Effector memory CD4-positive, alpha-beta T cell (primary cell): ENCODE data around the gene CMTM1.
"Not testable (repeated sequence)": the region's sequence is repeated elsewhere in the genome, so short reads cannot be mapped to it uniquely, and the experiment has no call there.

Experiments used
- DNase-seq, 3 donors: peaks; one replicate each; pipeline ENCODE4 v3.0.0-alpha.2; 2020
- H3K27ac ChIP-seq: 2 replicates; pipeline ENCODE4 v1.7.0; 2013; ENCODE audit warnings: mild to moderate bottlenecking, low read length, moderate library complexity; ENCODE audit not compliant: insufficient read depth, poor library complexity, severe bottlenecking
- H3K27me3 ChIP-seq: replicated peaks from 2 replicates; pipeline ENCODE4 v1.7.0; 2013; ENCODE audit warnings: mild to moderate bottlenecking, low read length; ENCODE audit not compliant: insufficient read depth, control insufficient read depth, poor library complexity, severe bottlenecking
- H3K36me3 ChIP-seq: 2 replicates; pipeline ENCODE4 v1.7.0; 2013; ENCODE audit warnings: mild to moderate bottlenecking, low read length, moderate library complexity; ENCODE audit not compliant: control insufficient read depth, insufficient read depth
- H3K4me1 ChIP-seq: 2 replicates; pipeline ENCODE4 v1.7.0; 2013; ENCODE audit warnings: low read length, mild to moderate bottlenecking; ENCODE audit not compliant: control insufficient read depth, insufficient read depth, poor library complexity, severe bottlenecking
- H3K4me3 ChIP-seq: 2 replicates; pipeline ENCODE4 v1.7.0; 2013; ENCODE audit warnings: low read length, low read depth, mild to moderate bottlenecking; ENCODE audit not compliant: insufficient read depth, poor library complexity, severe bottlenecking
- H3K9me3 ChIP-seq: 2 replicates; pipeline ENCODE4 v1.7.0; 2013; ENCODE audit warnings: mild to moderate bottlenecking, low read length, moderate library complexity; ENCODE audit not compliant: control insufficient read depth

The CMTM1 gene

DNA sequence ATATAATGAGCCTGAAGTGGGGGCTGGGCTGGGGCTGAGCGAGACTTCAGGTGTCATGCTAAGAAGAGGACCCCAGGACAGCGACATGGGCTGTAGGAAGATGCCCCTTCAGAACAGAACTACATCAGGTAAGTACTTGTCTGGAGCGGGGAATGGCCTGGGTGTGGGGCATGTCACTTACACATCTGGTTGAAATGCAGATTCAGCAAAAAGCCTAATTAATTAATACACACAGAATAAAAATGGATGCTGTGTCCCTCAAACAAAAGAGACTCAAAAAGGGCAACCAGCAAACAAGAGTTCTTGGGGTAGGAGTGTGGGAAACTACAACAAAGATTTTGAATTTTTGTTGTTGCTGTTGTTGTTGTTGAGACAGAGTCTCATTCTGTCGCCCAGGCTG is 24.8 kb downstream of the CMTM1 start:
- no peaks in the 10 kb centered on the region for H3K36me3 ChIP-seq
- peaks cover 10% of the 10 kb centered on the region for H3K4me1 ChIP-seq
- no peak overlapping the region for H3K4me3 ChIP-seq

DNA sequence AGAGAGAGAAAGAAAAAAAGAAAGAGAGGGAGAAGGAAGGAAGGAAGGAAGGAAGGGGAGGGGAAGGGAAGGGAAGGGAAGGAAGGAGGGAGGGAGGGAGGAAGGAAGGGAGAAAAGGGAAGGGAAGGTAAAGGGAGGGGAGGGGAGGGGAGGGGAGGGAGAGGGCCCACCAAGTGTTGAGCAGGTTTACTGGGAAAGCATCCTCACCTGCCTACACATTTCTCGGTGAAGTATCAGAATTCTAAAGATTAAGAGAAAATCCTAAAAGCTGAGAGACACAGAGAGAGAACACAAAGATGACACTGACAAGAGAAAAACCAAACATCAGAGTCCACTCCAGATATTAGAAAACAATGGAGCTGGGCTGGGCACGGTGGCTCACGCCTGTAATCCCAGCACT is 26.0 kb downstream of the CMTM1 start:
- Histone ChIP-seq H3K27me3 (no peaks in the 10 kb centered on the region), H3K4me1 (peaks cover 10% of the 10 kb centered on the region)

More for the DNA sequence above, 24.8 kb downstream of the CMTM1 start:
- no peaks in the 10 kb centered on the region for H3K27me3 ChIP-seq
- no peak for DNase-seq
- H3K9me3 ChIP-seq = no peaks in the 10 kb centered on the region
- H3K27ac ChIP-seq = no peak overlapping the region

DNA sequence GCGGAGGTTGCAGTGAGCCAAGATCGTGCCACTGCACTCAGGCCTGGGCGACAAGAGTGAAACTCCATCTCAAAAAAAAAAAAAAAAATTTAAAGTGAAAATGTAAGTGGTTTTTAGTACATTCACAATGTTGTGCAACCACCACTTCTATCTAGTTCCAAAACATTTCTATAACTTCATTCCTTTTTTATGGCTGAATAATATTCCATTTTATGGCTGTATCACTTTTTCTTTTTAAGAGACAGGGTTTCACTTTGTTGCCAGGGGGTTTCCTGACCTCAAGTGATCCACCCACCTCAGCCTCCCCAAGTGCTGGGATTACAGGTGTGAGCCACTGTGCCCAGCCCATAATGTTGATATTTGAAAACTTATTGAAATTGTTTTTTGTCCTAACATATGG is 26.6 kb downstream of the CMTM1 start:
- no peaks in the 10 kb centered on the region for H3K27me3 ChIP-seq
- no peak overlapping the region for H3K4me3 ChIP-seq
- no peak overlapping the region for H3K27ac ChIP-seq
- no peaks in the 10 kb centered on the region for H3K9me3 ChIP-seq
- peaks cover 13% of the 10 kb centered on the region for H3K4me1 ChIP-seq
- no peaks in the 10 kb centered on the region for H3K36me3 ChIP-seq
- DNase-seq = no peak

More for the DNA sequence above, 26.0 kb downstream of the CMTM1 start:
- Histone ChIP-seq H3K4me3 (no peak overlapping the region), H3K27ac (no peak overlapping the region), H3K9me3 (no peaks in the 10 kb centered on the region), H3K36me3 (no peaks in the 10 kb centered on the region)
- no peak for DNase-seq

DNA sequence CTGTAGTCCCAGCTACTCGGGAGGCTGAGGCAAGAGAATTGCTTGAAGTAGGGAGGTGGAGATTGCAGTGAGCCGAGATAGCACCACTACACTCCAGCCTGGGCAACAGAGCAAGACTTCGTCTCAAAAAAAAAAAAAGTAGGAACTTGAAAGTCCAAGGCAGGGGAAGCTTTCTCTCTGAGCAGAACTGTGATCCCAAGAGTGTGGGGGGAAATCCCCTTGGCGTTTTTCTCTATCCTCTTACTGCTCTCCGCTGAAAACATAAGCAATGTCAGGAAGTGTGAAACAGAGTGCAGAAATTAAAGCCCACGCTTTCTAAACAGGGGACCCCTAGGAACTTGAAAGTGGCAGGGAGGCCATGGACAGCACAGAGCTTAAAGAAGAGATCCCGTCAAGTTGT is 28.5 kb downstream of the CMTM1 start:
- Histone ChIP-seq H3K27me3 (no peaks in the 10 kb centered on the region), H3K27ac (no peak overlapping the region), H3K4me3 (no peak overlapping the region), H3K36me3 (no peaks in the 10 kb centered on the region), H3K4me1 (peaks cover 6% of the 10 kb centered on the region), H3K9me3 (no peaks in the 10 kb centered on the region)
- no peak for DNase-seq

DNA sequence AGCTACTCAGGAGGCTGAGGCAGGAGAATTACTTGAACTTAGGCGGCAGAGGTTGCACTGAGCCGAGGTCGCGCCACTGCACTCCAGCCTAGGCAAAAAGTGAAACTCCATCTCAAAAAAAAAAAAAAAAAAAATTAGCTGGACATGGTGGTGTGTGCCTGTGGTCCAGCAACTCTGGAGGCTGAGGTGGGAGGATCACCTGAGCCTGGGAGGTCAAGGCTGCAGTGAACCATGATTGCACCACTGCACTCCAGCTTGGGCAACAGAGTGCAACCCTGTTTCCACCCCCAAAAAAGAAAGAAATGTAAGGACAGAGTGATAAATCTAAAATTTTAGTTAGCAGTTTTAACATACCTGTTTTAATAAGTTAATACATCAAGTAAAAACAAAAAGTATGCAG is 30.3 kb downstream of the CMTM1 start:
- H3K27ac ChIP-seq, H3K27me3 ChIP-seq, H3K4me1 ChIP-seq, H3K9me3 ChIP-seq, H3K4me3 ChIP-seq, DNase-seq, H3K36me3 ChIP-seq: not testable (repeated sequence)

DNA sequence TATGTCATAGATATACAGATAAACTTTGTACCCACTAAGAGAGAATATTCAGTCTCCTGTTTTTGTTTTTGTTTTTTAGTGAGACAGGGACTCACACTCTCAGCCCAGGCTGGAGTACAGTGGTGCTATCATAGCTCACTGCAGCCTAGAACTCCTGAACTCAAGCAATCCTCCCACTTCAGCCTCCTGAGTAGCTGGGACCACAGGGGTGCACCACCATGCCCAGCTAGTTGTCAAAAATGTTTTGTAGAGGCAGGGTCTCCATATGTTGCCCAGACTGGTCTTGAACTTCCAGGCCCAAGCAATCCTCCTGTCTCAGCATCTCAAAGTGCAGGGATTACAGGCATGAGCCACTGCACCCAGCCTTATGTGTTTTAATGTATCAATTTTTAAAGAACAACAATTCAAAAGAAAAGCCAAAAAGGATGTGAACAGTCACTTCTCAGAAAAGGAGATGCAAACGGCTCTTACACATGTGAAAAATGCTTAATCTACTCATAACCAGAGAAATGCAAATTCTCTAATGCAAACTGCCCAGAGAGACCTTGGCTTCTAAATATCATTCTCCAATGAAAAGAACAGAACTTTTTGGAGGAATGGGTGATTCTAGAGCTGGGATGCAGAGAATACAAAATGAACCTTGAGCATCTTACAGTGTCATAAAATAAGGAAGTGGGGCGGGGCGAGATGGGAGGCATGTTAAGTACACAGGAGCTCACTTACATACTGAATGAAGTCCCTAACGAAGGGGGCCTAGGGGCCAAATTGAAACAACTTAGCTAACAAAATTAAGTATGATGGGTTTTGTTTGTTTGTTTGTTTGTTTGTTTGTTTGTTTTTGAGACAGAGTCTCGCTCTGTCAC is 31.0 kb downstream of the CMTM1 start:
- Histone ChIP-seq H3K27ac (no peak overlapping the region), H3K36me3 (no peaks in the 10 kb centered on the region), H3K9me3 (no peaks in the 10 kb centered on the region), H3K27me3 (no peaks in the 10 kb centered on the region), H3K4me1 (peaks cover 3% of the 10 kb centered on the region), H3K4me3 (no peak overlapping the region)
- no peak for DNase-seq

DNA sequence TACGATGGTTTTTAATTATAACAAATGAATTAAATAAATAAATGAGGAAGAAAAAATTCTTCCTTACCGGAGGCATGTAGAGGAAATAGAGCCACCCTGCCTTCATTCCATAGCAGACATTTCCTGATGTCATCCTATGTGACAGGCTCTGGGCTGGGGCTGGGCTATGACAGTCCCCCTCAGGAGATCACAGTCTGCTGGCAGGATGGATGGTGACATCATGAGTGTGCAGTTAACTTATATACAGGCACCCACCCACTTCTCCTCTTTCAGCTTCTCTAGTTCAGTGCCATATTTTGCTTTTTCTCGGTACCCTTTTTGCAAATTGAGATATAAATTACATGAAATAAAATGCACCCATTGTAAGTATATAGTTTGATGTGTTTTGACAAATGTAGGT is 31.9 kb downstream of the CMTM1 start:
- Histone ChIP-seq H3K4me1 (peaks cover 3% of the 10 kb centered on the region), H3K36me3 (no peaks in the 10 kb centered on the region), H3K9me3 (no peaks in the 10 kb centered on the region), H3K27ac (no peak overlapping the region), H3K27me3 (no peaks in the 10 kb centered on the region), H3K4me3 (no peak overlapping the region)
- no peak for DNase-seq

DNA sequence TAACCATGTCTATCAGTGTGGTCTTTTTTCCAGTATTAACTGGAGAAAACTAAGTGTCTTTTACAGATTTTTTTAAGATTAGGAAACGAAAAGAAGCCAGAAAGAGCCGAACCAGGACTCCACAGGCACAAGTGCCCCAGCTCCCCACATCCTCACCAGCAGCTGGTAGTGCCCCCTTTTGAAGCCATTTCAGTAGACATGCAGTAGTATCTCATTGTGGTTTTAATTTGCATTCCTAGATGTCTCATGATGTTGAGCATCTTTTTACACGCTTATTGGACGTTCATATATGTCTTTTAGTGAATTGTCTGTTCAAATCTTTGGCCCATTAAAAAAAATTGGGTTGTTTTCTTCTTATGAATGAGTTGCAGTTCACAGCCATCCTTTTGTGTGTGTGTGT is 33.5 kb downstream of the CMTM1 start:
- Histone ChIP-seq H3K4me3 (no peak overlapping the region), H3K9me3 (no peaks in the 10 kb centered on the region), H3K4me1 (peaks cover 3% of the 10 kb centered on the region), H3K36me3 (no peaks in the 10 kb centered on the region), H3K27ac (no peak overlapping the region), H3K27me3 (no peaks in the 10 kb centered on the region)
- DNase-seq = no peak

DNA sequence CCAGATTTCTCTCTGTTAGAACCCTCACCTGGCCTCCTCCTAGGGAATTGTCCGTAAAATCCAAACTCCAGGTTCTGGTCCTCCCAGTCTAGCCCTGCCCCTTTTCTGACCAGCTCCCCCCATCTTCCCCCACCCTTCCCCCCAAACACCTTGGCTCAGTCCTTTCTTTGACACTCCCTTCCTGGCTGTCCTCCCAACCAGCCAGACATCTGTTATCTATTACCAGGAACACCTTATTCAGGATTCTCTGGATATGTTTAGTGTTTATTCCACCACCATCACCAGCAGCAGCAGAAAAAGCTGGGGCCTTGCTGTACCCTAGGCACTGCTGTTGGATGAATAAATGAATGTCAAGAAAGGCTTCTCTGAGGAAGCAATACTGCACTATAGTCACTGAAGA is 34.2 kb downstream of the CMTM1 start:
- Histone ChIP-seq H3K4me3 (no peak overlapping the region), H3K36me3 (no peaks in the 10 kb centered on the region), H3K4me1 (peaks cover 4% of the 10 kb centered on the region), H3K27ac (no peak overlapping the region), H3K27me3 (no peaks in the 10 kb centered on the region), H3K9me3 (no peaks in the 10 kb centered on the region)
- no peak for DNase-seq

DNA sequence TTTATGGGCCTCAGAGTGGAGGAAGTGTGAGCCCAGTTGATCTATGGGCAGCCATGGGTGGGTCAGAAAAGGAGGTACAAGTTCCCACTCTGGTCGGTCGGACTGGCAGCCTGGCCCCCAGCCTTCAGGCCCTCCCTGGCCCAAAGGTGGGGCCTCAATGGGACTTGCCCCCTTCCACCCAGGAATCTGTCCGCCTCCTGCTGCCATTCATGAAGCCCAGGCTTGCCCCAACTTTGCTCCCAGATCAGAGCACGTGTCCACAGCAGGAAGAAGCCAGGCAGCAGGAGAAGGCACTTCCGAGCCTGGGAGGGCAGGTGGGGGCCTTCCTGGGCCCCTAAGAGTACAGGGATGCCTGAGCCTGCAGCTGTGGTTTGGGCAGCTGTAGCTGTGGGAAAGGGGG is 35.2 kb downstream of the CMTM1 start:
- no peak overlapping the region for H3K27ac ChIP-seq
- no peak for DNase-seq
- peaks cover 14% of the 10 kb centered on the region for H3K4me1 ChIP-seq
- H3K9me3 ChIP-seq = no peaks in the 10 kb centered on the region
- H3K4me3 ChIP-seq = no peak overlapping the region
- H3K36me3 ChIP-seq = no peaks in the 10 kb centered on the region
- no peaks in the 10 kb centered on the region for H3K27me3 ChIP-seq
